ENCODE measurements around the gene TBC1D7.

TBC1D7 gene

DNA sequence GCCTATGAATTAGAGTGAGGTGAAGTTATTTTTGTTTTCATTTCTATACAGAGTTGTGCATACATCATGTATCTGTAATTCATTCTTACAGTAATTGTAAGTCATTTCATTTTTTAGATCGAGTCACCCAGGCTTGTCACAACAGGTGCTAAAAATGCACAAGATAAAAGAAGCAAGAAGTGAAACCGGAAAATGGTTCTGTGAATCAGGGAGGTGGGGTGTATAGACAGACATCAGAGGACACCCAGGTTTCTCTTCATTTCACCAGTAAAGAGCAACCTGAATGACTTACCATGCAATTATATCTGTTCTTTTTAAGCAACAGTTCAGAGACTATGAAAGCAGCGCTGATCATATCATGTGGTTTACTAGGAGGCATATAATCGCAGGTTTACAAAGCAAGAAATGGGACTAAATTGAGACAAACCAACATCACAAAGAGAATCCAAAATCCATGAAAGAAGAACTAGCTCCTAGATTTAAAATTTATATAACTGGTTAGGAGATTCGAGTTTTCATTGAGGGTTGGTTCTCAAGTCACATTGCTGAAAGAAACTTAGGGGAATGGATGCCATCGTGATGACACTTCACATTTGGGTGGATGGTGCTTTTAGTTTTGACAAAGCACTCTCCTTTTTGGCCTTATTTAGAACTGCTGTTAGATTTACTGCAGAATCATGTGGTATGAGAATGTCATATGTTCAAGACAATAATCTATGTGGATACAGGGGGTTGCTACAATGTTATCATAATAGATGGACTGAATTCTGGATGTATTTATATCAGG lies 27.9 kb upstream of the TBC1D7 start:
- H3K27me3 ChIP-seq (ENCODE audit: control insufficient read depth, insufficient read depth, low read length): no peaks in the 10 kb centered on the region
- H3K9ac ChIP-seq (ENCODE audit: low read depth, low read length): no peak overlapping the region
- no peaks in the 10 kb centered on the region for H3K36me3 ChIP-seq (ENCODE audit: control insufficient read depth, insufficient read depth, low read length)
- no peak overlapping the region for H3K27ac ChIP-seq (ENCODE audit: low read depth, low read length)
- no peaks in the 10 kb centered on the region for H3K9me3 ChIP-seq (ENCODE audit: control insufficient read depth, insufficient read depth, low read length)
- H3K4me3 ChIP-seq (ENCODE audit: low read depth, low read length): no peak overlapping the region
- peaks cover 35% of the 10 kb centered on the region for H3K4me1 ChIP-seq (ENCODE audit: control insufficient read depth, insufficient read depth, low read length)

GRCh38 chr6:13355043-13355945 lies 27.0 kb upstream of the TBC1D7 start:
- Histone ChIP-seq H3K4me3 (ENCODE audit: low read depth, low read length) (no peak overlapping the region), H3K9ac (ENCODE audit: low read depth, low read length) (no peak overlapping the region), H3K9me3 (ENCODE audit: control insufficient read depth, insufficient read depth, low read length) (no peaks in the 10 kb centered on the region), H3K36me3 (ENCODE audit: control insufficient read depth, insufficient read depth, low read length) (no peaks in the 10 kb centered on the region), H3K27me3 (ENCODE audit: control insufficient read depth, insufficient read depth, low read length) (no peaks in the 10 kb centered on the region), H3K27ac (ENCODE audit: low read depth, low read length) (no peak overlapping the region), H3K4me1 (ENCODE audit: control insufficient read depth, insufficient read depth, low read length) (peaks cover 39% of the 10 kb centered on the region)

DNA sequence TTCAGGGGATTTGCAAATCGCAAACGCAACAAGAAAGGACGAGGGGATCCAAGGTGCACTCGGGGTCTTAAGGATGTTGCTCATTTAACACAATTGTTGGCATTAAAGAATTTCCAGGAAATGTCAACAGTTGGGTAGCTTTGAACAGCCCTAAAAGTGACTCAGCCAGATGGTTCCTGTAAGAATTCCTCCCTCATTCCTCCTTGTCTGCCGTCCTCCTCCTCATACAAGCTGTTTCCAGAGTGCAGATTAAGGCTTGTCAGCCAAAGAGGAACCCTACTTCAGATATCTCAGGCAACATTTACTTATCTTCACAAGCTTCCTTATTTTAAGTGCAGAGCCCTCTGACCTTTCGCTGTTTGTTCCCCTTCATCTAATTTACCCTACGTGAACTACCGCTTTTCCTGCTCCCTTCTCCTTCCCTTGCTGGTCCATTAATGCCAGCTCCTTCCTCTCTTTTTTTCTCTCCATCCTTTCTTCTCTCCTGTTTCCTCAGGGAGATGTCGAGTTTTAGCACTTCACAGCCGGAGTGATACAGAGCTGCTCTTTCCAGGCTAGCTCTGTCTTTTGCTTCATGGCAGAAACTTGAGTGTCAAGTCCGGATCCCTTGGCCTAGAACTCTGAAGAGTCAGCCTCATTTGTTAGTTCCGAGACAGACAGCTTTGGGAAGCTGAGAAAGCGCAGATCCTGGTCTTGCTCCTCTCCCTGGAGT lies 26.1 kb upstream of the TBC1D7 start:
- no peaks in the 10 kb centered on the region for H3K36me3 ChIP-seq (ENCODE audit: control insufficient read depth, insufficient read depth, low read length)
- H3K9me3 ChIP-seq (ENCODE audit: control insufficient read depth, insufficient read depth, low read length): no peaks in the 10 kb centered on the region
- H3K9ac ChIP-seq (ENCODE audit: low read depth, low read length): no peak overlapping the region
- no peaks in the 10 kb centered on the region for H3K27me3 ChIP-seq (ENCODE audit: control insufficient read depth, insufficient read depth, low read length)
- H3K4me3 ChIP-seq (ENCODE audit: low read depth, low read length): no peak overlapping the region
- peaks cover 39% of the 10 kb centered on the region for H3K4me1 ChIP-seq (ENCODE audit: control insufficient read depth, insufficient read depth, low read length)
- no peak overlapping the region for H3K27ac ChIP-seq (ENCODE audit: low read depth, low read length)

- H3K9me3 ChIP-seq (ENCODE audit: control insufficient read depth, insufficient read depth, low read length): no peaks in the 10 kb centered on the region
- H3K27ac ChIP-seq (ENCODE audit: low read depth, low read length): no peak overlapping the region
- H3K36me3 ChIP-seq (ENCODE audit: control insufficient read depth, insufficient read depth, low read length): no peaks in the 10 kb centered on the region
- H3K27me3 ChIP-seq (ENCODE audit: control insufficient read depth, insufficient read depth, low read length): no peaks in the 10 kb centered on the region
- H3K4me3 ChIP-seq (ENCODE audit: low read depth, low read length): no peak overlapping the region
- no peak overlapping the region for H3K9ac ChIP-seq (ENCODE audit: low read depth, low read length)
- H3K4me1 ChIP-seq (ENCODE audit: control insufficient read depth, insufficient read depth, low read length): peaks cover 22% of the 10 kb centered on the region
These were observed 23.8 kb upstream of the TBC1D7 start for GRCh38 chr6:13352165-13352564.

DNA sequence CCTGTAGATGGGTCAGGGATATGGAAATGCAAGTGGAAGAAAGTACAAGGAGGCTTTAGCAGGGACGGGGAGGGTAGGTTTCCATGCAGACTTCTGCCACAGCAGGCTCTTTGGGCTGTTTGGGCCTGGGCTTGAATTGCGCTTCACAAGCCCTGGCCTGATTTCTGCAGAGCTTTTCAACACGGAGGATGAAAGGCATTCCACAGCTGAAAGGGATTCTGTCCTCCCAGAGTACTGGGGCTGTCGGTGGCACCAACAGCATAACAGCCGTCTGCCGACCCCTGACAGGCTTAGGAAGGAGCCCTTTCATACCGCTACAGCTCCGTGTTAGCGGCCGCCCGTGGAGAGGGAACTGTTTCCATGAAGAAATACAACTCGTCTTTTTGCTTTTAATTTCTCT lies 22.9 kb upstream of the TBC1D7 start:
- Histone ChIP-seq H3K4me1 (ENCODE audit: control insufficient read depth, insufficient read depth, low read length) (peaks cover 14% of the 10 kb centered on the region), H3K27me3 (ENCODE audit: control insufficient read depth, insufficient read depth, low read length) (no peaks in the 10 kb centered on the region), H3K9me3 (ENCODE audit: control insufficient read depth, insufficient read depth, low read length) (no peaks in the 10 kb centered on the region), H3K4me3 (ENCODE audit: low read depth, low read length) (no peak overlapping the region), H3K36me3 (ENCODE audit: control insufficient read depth, insufficient read depth, low read length) (no peaks in the 10 kb centered on the region), H3K9ac (ENCODE audit: low read depth, low read length) (no peak overlapping the region), H3K27ac (ENCODE audit: low read depth, low read length) (peak overlapping the region; percentile 74)

GRCh38 chr6:13349811-13350506 lies 21.6 kb upstream of the TBC1D7 start:
- Histone ChIP-seq H3K4me1 (ENCODE audit: control insufficient read depth, insufficient read depth, low read length) (peaks cover 8% of the 10 kb centered on the region), H3K27ac (ENCODE audit: low read depth, low read length) (no peak overlapping the region), H3K27me3 (ENCODE audit: control insufficient read depth, insufficient read depth, low read length) (no peaks in the 10 kb centered on the region), H3K9ac (ENCODE audit: low read depth, low read length) (no peak overlapping the region; the same call in 1 of the 2 replicates), H3K9me3 (ENCODE audit: control insufficient read depth, insufficient read depth, low read length) (no peaks in the 10 kb centered on the region), H3K36me3 (ENCODE audit: control insufficient read depth, insufficient read depth, low read length) (no peaks in the 10 kb centered on the region), H3K4me3 (ENCODE audit: low read depth, low read length) (no peak overlapping the region)

- no peaks in the 10 kb centered on the region for H3K36me3 ChIP-seq (ENCODE audit: control insufficient read depth, insufficient read depth, low read length)
- H3K27ac ChIP-seq (ENCODE audit: low read depth, low read length): no peak overlapping the region
- H3K4me3 ChIP-seq (ENCODE audit: low read depth, low read length): no peak overlapping the region
These were observed 20.2 kb upstream of the TBC1D7 start for GRCh38 chr6:13348334-13349113.

DNA sequence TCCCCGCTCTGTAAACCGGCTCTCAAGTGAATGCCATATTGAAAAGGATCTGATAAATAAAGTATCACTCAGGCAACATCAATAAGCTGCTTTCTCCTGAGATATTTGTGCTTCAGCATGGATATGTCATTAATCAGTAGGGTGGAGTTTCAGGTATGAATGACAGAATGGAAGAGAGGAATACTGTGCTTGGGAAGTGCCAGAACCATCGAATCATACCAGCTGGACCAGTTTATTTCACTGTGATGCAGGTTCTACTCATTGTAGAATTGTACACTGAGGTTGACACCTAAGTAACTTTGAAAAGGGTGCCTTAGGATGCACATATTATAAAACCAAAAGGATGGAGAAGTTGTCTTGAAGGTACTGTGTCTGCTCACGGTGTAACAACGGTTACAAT lies 17.9 kb upstream of the TBC1D7 start:
- Histone ChIP-seq H3K9ac (ENCODE audit: low read depth, low read length) (no peak overlapping the region), H3K4me3 (ENCODE audit: low read depth, low read length) (no peak overlapping the region), H3K27me3 (ENCODE audit: control insufficient read depth, insufficient read depth, low read length) (no peaks in the 10 kb centered on the region), H3K27ac (ENCODE audit: low read depth, low read length) (no peak overlapping the region), H3K36me3 (ENCODE audit: control insufficient read depth, insufficient read depth, low read length) (no peaks in the 10 kb centered on the region), H3K9me3 (ENCODE audit: control insufficient read depth, insufficient read depth, low read length) (no peaks in the 10 kb centered on the region), H3K4me1 (ENCODE audit: control insufficient read depth, insufficient read depth, low read length) (peaks cover 4% of the 10 kb centered on the region; the same call in 1 of the 2 replicates)

More at GRCh38 chr6:13348334-13349113, 20.2 kb upstream of the TBC1D7 start:
- Histone ChIP-seq H3K27me3 (ENCODE audit: control insufficient read depth, insufficient read depth, low read length) (no peaks in the 10 kb centered on the region), H3K4me1 (ENCODE audit: control insufficient read depth, insufficient read depth, low read length) (peaks cover 7% of the 10 kb centered on the region; the same call in 1 of the 2 replicates), H3K9ac (ENCODE audit: low read depth, low read length) (no peak overlapping the region), H3K9me3 (ENCODE audit: control insufficient read depth, insufficient read depth, low read length) (no peaks in the 10 kb centered on the region)

DNA sequence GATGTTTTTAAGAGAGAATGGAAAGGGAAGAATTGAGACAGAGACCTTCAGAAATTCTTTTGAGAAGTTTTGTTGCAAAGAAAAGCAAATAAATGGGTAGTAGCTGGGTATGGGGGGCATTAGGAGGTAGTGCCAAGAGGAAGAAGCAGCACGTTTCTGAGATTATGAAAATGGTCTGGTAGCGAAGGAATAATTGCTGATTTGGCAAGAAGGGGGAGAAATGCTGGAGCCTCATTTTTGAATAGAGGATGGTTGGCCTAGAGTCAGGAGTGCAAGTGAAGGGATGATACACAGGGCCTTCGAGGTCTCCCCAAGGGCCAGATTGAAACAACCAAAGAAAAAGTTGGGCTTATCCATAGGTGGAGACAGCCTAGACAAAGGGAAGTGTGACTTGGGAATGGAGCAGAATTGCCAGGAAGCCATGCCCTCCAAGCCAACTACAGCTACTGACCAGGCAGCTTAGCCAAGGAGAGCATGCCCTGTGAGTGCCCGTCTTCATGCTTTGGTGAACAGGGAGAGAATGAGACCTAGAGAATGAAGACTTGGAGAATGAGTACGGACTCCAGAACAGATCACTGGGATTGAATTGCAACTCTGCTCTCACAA lies 14.2 kb upstream of the TBC1D7 start:
- Histone ChIP-seq H3K27ac (ENCODE audit: low read depth, low read length) (no peak overlapping the region), H3K4me3 (ENCODE audit: low read depth, low read length) (no peak overlapping the region), H3K36me3 (ENCODE audit: control insufficient read depth, insufficient read depth, low read length) (no peaks in the 10 kb centered on the region), H3K9ac (ENCODE audit: low read depth, low read length) (no peak overlapping the region), H3K27me3 (ENCODE audit: control insufficient read depth, insufficient read depth, low read length) (no peaks in the 10 kb centered on the region), H3K9me3 (ENCODE audit: control insufficient read depth, insufficient read depth, low read length) (no peaks in the 10 kb centered on the region), H3K4me1 (ENCODE audit: control insufficient read depth, insufficient read depth, low read length) (peaks cover 5% of the 10 kb centered on the region; the same call in 1 of the 2 replicates)
